NT2/D1 (cell line): ENCODE results near the gene NSRP1.

ENCODE experiments used
- SUZ12 ChIP-seq: IDR thresholded peaks from 2 replicates; pipeline ENCODE4 v1.6.1; 2011; ENCODE audit not compliant: insufficient read length, insufficient read depth; ENCODE audit errors: extremely low read depth
- YY1 ChIP-seq: IDR thresholded peaks from 2 replicates; pipeline ENCODE4 v1.6.1; 2011; ENCODE audit not compliant: insufficient read length, insufficient read depth
- ZNF274 ChIP-seq: IDR thresholded peaks from 2 replicates; pipeline ENCODE4 v1.6.1; 2011; ENCODE audit warnings: mild to moderate bottlenecking, low read depth, low read length

GRCh38 chr17:30092886-30093285 is 23.7 kb upstream of the NSRP1 start:
- no peak for TF ChIP-seq SUZ12
- no peak for TF ChIP-seq YY1
- TF ChIP-seq ZNF274 = no peak
